Measurements from ENCODE around the gene RSPRY1. TPM values are rescaled to one million over a fixed set of nuclear protein-coding genes. Genes with fewer than 3 reads are reported as not detected.

Gene RSPRY1
- total and polyA plus RNA-seq, 2 of the 4 experiments (the other 2 are of a cell fraction) = 25.2 to 62.2 TPM

DNA sequence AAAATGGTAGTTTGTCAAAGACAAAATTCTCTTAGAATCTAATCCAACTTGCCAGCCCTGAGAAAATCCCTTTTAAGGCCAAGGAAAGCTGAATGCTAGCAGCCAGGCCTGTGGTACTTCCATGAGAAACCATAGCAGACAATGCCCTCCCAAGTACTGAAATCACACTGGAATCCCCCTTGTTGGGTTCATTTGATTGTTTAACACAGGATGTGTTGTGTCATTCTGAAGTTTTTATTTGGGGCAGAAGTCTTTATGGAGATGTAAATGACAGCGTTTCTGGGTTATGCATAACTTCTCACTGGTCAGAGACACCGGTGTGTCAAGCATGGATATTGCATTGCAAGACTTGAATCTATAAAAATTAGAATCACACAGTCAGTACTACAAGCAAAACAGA lies 53.0 kb downstream of the RSPRY1 start:
- ChIA-PET CTCF (no interaction called here), POLR2A (ENCODE audit: unreplicated experiment) (no interaction called here)
- Histone ChIP-seq H3K4me3 (ENCODE audit: insufficient read depth, low read depth, low read length) (no peak overlapping the region), H3K4ac (ENCODE audit: low read depth, low read length) (no peak overlapping the region), H4K91ac (ENCODE audit: insufficient read depth, low read depth, low read length) (no peak overlapping the region), H4K20me1 (ENCODE audit: insufficient read depth, low read length) (no peaks in the 10 kb centered on the region), H3K9ac (ENCODE audit: low read depth, low read length) (no peak overlapping the region), H2BK120ac (ENCODE audit: low read depth, low read length) (no peak overlapping the region), H3K4me2 (ENCODE audit: low read depth, low read length) (no peak overlapping the region), H3K18ac (ENCODE audit: low read depth, low read length) (no peak overlapping the region), H3K27me3 (ENCODE audit: control insufficient read depth, insufficient read depth, low read length) (no peaks in the 10 kb centered on the region), H3K14ac (replicated peaks; ENCODE audit: low read depth, low read length) (no peak overlapping the region), H2AK9ac (replicated peaks; ENCODE audit: low read depth, low read length, poor library complexity) (no peak overlapping the region), H4K5ac (ENCODE audit: low read depth, low read length) (no peak overlapping the region), H3K9me3 (ENCODE audit: control insufficient read depth, insufficient read depth, low read length) (no peaks in the 10 kb centered on the region), H4K8ac (ENCODE audit: low read depth in 2 of 2, low read length in 2 of 2) (no peak overlapping the region), H3K23ac (ENCODE audit: low read depth, low read length) (no peak overlapping the region), H3K56ac (ENCODE audit: extremely low read depth, insufficient read depth, low read length) (no peak overlapping the region), H3K36me3 (ENCODE audit: control insufficient read depth, insufficient read depth, low read length) (peaks cover 6% of the 10 kb centered on the region), H3K79me1 (ENCODE audit: low read depth in 1 of 2, low read length in 2 of 2) (peaks cover 0 to 4% of the 10 kb centered on the region in 2 experiments; a peak in 1 of 4 replicates), H2AK5ac (ENCODE audit: low read depth, low read length) (no peak overlapping the region), H2BK5ac (ENCODE audit: low read depth, low read length, poor library complexity, severe bottlenecking) (no peak overlapping the region), H3K4me1 (ENCODE audit: control insufficient read depth, insufficient read depth, low read length) (peaks cover 6% of the 10 kb centered on the region), H3K9me1 (ENCODE audit: insufficient read depth, low read length) (peaks cover 5% of the 10 kb centered on the region), H2BK20ac (ENCODE audit: low read depth, low read length) (no peak overlapping the region), H3K27ac (ENCODE audit: insufficient read depth, low read length) (no peak overlapping the region), H2AFZ (replicated peaks; ENCODE audit: low read length, poor library complexity) (no peak overlapping the region), H2BK15ac (ENCODE audit: low read depth, low read length) (no peak overlapping the region)
- intact Hi-C loops (cut with micrococcal nuclease) = no loop called here
- in situ Hi-C loops (cut with MboI; ENCODE audit: low sequenced_read_pairs) = no loop called here
- ATAC-seq (ENCODE audit: low read depth) (no peak), DNase-seq (no peak)
- 100% methylated on average over 1 of the region's 2 CpGs; no CpG with 5 or more reads in 1 of the 2 experiments for WGBS, 2 experiments (ENCODE audit: extremely low coverage in 2 of 2, insufficient read length in 1 of 2)
- TSS peak; percentile 91 for BruUV-seq (replicated peaks)
- dilution Hi-C loops (cut with HindIII; ENCODE audit: low sequenced_read_pairs, unreplicated experiment) = no loop called here
- TF ChIP-seq MAZ (IDR thresholded peaks at IDR 0.05; ENCODE audit: borderline replicate concordance, low read depth, low read length) (no peak), CHD1 (IDR thresholded peaks at IDR 0.05; ENCODE audit: low read depth, low read length) (no peak), RAD21 (IDR thresholded peaks at IDR 0.05; ENCODE audit: low read length) (no peak), CEBPB (IDR thresholded peaks at IDR 0.05; ENCODE audit: low read depth, low read length) (no peak), SMC3 (IDR thresholded peaks at IDR 0.05; ENCODE audit: low read depth, low read length) (no peak), BHLHE40 (IDR thresholded peaks at IDR 0.05; ENCODE audit: low read depth, low read length) (no peak), MXI1 (IDR thresholded peaks at IDR 0.05; ENCODE audit: borderline replicate concordance, low read depth, low read length) (no peak), POLR2A (IDR thresholded peaks at IDR 0.05; ENCODE audit: low read depth, low read length) (no peak), NFE2L2 (IDR thresholded peaks at IDR 0.05; ENCODE audit: low read depth, low read length) (no peak), RFX5 (IDR thresholded peaks at IDR 0.05; ENCODE audit: low read depth, low read length) (no peak), FOS (IDR thresholded peaks at IDR 0.05; ENCODE audit: low read depth, low read length) (no peak), MAFK (IDR thresholded peaks at IDR 0.05; ENCODE audit: low read depth, low read length) (no peak), RCOR1 (IDR thresholded peaks at IDR 0.05; ENCODE audit: insufficient replicate concordance, low read length) (no peak)
- TF ChIP-seq, protein P1, sequence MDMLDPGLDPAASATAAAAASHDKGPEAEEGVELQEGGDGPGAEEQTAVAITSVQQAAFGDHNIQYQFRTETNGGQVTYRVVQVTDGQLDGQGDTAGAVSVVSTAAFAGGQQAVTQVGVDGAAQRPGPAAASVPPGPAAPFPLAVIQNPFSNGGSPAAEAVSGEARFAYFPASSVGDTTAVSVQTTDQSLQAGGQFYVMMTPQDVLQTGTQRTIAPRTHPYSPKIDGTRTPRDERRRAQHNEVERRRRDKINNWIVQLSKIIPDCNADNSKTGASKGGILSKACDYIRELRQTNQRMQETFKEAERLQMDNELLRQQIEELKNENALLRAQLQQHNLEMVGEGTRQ (IDR thresholded peaks at IDR 0.05; ENCODE audit: low read depth, low read length) = no peak
- TF ChIP-seq, protein P2, sequence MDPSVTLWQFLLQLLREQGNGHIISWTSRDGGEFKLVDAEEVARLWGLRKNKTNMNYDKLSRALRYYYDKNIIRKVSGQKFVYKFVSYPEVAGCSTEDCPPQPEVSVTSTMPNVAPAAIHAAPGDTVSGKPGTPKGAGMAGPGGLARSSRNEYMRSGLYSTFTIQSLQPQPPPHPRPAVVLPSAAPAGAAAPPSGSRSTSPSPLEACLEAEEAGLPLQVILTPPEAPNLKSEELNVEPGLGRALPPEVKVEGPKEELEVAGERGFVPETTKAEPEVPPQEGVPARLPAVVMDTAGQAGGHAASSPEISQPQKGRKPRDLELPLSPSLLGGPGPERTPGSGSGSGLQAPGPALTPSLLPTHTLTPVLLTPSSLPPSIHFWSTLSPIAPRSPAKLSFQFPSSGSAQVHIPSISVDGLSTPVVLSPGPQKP (IDR thresholded peaks at IDR 0.05; ENCODE audit: borderline replicate concordance, low read depth, low read length) = no peak
- TF ChIP-seq, protein P3, sequence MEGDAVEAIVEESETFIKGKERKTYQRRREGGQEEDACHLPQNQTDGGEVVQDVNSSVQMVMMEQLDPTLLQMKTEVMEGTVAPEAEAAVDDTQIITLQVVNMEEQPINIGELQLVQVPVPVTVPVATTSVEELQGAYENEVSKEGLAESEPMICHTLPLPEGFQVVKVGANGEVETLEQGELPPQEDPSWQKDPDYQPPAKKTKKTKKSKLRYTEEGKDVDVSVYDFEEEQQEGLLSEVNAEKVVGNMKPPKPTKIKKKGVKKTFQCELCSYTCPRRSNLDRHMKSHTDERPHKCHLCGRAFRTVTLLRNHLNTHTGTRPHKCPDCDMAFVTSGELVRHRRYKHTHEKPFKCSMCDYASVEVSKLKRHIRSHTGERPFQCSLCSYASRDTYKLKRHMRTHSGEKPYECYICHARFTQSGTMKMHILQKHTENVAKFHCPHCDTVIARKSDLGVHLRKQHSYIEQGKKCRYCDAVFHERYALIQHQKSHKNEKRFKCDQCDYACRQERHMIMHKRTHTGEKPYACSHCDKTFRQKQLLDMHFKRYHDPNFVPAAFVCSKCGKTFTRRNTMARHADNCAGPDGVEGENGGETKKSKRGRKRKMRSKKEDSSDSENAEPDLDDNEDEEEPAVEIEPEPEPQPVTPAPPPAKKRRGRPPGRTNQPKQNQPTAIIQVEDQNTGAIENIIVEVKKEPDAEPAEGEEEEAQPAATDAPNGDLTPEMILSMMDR (conservative IDR thresholded peaks at IDR 0.05; ENCODE audit: low read depth, low read length) = no peak
